ENCODE results near the gene SLC38A11. TPM values are rescaled to one million over a fixed set of nuclear protein-coding genes. Genes with fewer than 3 reads are reported as not detected.

The SLC38A11 gene
- total and polyA plus RNA-seq, 2 of the 13 experiments (the other 11 are each of a cell fraction or from before 2014, with no cell fraction given), result 14.0 to 14.3 TPM

GRCh38 chr2:164954954-164955701 lies at the start of gene SLC38A11 (continued):
- TF ChIP-seq, protein P1, sequence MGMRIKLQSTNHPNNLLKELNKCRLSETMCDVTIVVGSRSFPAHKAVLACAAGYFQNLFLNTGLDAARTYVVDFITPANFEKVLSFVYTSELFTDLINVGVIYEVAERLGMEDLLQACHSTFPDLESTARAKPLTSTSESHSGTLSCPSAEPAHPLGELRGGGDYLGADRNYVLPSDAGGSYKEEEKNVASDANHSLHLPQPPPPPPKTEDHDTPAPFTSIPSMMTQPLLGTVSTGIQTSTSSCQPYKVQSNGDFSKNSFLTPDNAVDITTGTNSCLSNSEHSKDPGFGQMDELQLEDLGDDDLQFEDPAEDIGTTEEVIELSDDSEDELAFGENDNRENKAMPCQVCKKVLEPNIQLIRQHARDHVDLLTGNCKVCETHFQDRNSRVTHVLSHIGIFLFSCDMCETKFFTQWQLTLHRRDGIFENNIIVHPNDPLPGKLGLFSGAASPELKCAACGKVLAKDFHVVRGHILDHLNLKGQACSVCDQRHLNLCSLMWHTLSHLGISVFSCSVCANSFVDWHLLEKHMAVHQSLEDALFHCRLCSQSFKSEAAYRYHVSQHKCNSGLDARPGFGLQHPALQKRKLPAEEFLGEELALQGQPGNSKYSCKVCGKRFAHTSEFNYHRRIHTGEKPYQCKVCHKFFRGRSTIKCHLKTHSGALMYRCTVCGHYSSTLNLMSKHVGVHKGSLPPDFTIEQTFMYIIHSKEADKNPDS (CRISPR knock-in tag; IDR thresholded peaks at IDR 0.05), result no peak
- TF ChIP-seq NFYC (CRISPR knock-in tag; IDR thresholded peaks at IDR 0.05), result no peak
- peak; percentile 42 for TF ChIP-seq CTCF (CRISPR knock-in tag; IDR thresholded peaks at IDR 0.05)
- peak; percentile 34 for TF ChIP-seq ZEB1 (IDR thresholded peaks at IDR 0.05; ENCODE audit: insufficient replicate concordance, low read depth)
- no peak for TF ChIP-seq ZNF777 (CRISPR knock-in tag; IDR thresholded peaks at IDR 0.05)
- 0 out of 2 replicates have a peak, but pooled peaks have one; percentile 15 for TF ChIP-seq STAG1 (CRISPR knock-in tag; IDR thresholded peaks at IDR 0.05)

- intact Hi-C loops (cut with micrococcal nuclease; ENCODE audit: unreplicated experiment), result no loop called here
- no TSS peak for BruUV-seq (replicated peaks)
- FAIRE-seq (no peak), DNase-seq (ENCODE audit: low spot score) (no peak), ATAC-seq (peak; percentile 48; the same call in 2 of the 3 replicates)
- CTCF ChIA-PET (ENCODE audit: low intra/inter-chr PET ratio, low total read pairs), result no interaction called here
- POLR2A ChIA-PET, result no interaction called here
- H3K27ac ChIP-seq (ENCODE audit: extremely low read length, insufficient read depth, low read length), result no peak overlapping the region
- no peak overlapping the region for H3K4me2 ChIP-seq (ENCODE audit: low read depth, low read length)
- H3K79me2 ChIP-seq (ENCODE audit: insufficient read depth, low read length), result no peaks in the 10 kb centered on the region
- H3K4me3 ChIP-seq (replicated peaks in 1 of 3; ENCODE audit: insufficient read depth in 1 of 3, low read depth in 2 of 3, low read length in 3 of 3), result no peak overlapping the region
- in situ Hi-C loops (cut with HindIII; ENCODE audit: extremely low pct_ligation_motif_present, low pct_unique_long_range_greater_than_20kb), result no loop called here
- 55% methylated on average over 24 of the region's 24 CpGs for WGBS (ENCODE audit: low lambda C conversion rate)
- H3K9me3 ChIP-seq (ENCODE audit: low read length), result no peaks in the 10 kb centered on the region
- H4K20me1 ChIP-seq (ENCODE audit: insufficient read depth, low read length), result no peaks in the 10 kb centered on the region
- 0 out of 5 replicates have a peak, but pooled peaks cover 0 to 5% of the 10 kb centered on the region in 2 experiments for H3K27me3 ChIP-seq (ENCODE audit: control insufficient read depth in 1 of 2, insufficient read depth in 2 of 2, low read length in 2 of 2)
- H3K36me3 ChIP-seq (replicated peaks in 1 of 2; ENCODE audit: control insufficient read depth in 1 of 2, insufficient read depth in 2 of 2, low read length in 2 of 2), result no peaks in the 10 kb centered on the region
- no peak overlapping the region for H3K9ac ChIP-seq (ENCODE audit: insufficient read depth, low read depth, low read length)
- no peak overlapping the region for H2AFZ ChIP-seq (ENCODE audit: low read length)
- H3K4me1 ChIP-seq (ENCODE audit: insufficient read depth, low read length), result no peaks in the 10 kb centered on the region
- TF ChIP-seq BRCA1 (CRISPR knock-in tag; IDR thresholded peaks at IDR 0.05) (no peak), ATF7 (IDR thresholded peaks at IDR 0.05) (no peak), ATF7 (CRISPR knock-in tag; IDR thresholded peaks at IDR 0.05) (no peak), ZBTB7B (CRISPR knock-in tag; IDR thresholded peaks at IDR 0.05) (no peak), ZNF800 (CRISPR knock-in tag; IDR thresholded peaks at IDR 0.05) (no peak)
These were observed 48.3 kb upstream of the SLC38A11 start for GRCh38 chr2:165003443-165004130.

Data from HepG2 (cell line).